Stomach (tissue), 9 donors: ENCODE data around the gene PCSK4. TPM values are rescaled to one million over a fixed set of nuclear protein-coding genes. Genes with fewer than 3 reads are reported as not detected.

Source experiments
- DNase-seq, 2 donors: peaks; one replicate each; pipeline versions ENCODE4 v3.0.0 to v3.0.0-alpha.2; 2013 to 2019
- H3K27ac ChIP-seq, 5 donors: fragments of 200-600 bp in 4 of 5; sonication (generic) in 4 of 5; one replicate each; pipeline ENCODE4 v1.5.1; 2013 to 2019; ENCODE audit warnings: mild to moderate bottlenecking in 1 of 5, moderate library complexity in 1 of 5
- H3K27me3 ChIP-seq, 3 donors: fragments of 200-600 bp; sonication (generic); one replicate each; pipeline ENCODE4 v1.5.1; 2017 to 2019; ENCODE audit warnings: mixed run types in 1 of 3
- H3K36me3 ChIP-seq, 4 donors: fragments of 200-600 bp; sonication (generic); 1 replicate in 3 of 4; 2 replicates in 1 of 4; pipeline ENCODE4 v1.5.1; 2016 to 2019
- H3K4me1 ChIP-seq, 4 donors: fragments of 200-600 bp; sonication (generic); one replicate each; pipeline ENCODE4 v1.5.1; 2016 to 2019
- H3K4me3 ChIP-seq, 4 donors: fragments of 200-600 bp; sonication (generic) in 3 of 4; one replicate each; pipeline ENCODE4 v1.5.1; 2016 to 2019; ENCODE audit warnings: mild to moderate bottlenecking in 1 of 4
- H3K9me3 ChIP-seq, 4 donors: fragments of 200-600 bp; sonication (generic); one replicate each; pipeline ENCODE4 v1.5.1; 2016 to 2019
- EP300 ChIP-seq: sonication (generic); formaldehyde crosslinking; IDR thresholded peaks from one replicate; pipeline ENCODE4 v1.6.1; 2017; ENCODE audit warnings: antibody characterized with exemption
- POLR2A ChIP-seq, 4 donors: fragments of 450-650 bp; IDR thresholded peaks; one replicate each; pipeline ENCODE4 v1.6.1; 2016; ENCODE audit warnings: antibody characterized with exemption in 4 of 4, control low read depth in 2 of 4, mild to moderate bottlenecking in 1 of 4, moderate library complexity in 1 of 4
- POLR2AphosphoS5 ChIP-seq, 3 donors: sonication (generic); formaldehyde crosslinking; IDR thresholded peaks; one replicate each; pipeline ENCODE4 v1.6.1; 2016; ENCODE audit warnings: antibody characterized with exemption in 3 of 3
- whole genome bisulfite sequencing, 5 donors: extraction: QIAGEN DNeasy Blood & Tissue Kit in 3 of 5; methylation state at CpG; one replicate each; pipeline versions ENCODE4 v1.1.5 to v1.1.7; 2013 to 2018; 5-methylcytosine and 5-hydroxymethylcytosine counted together
- intact Hi-C: fragments of 100-400 bp; cut with DNase I; formaldehyde crosslinking; loops from one replicate; pipeline ENCODE4 v1.15.1; 2023; ENCODE audit warnings: low total_unique reads
- polyA plus RNA-seq, 3 donors: library from polyadenylated mRNA; stranded (reverse); fragments of 200-250 nt; gene quantifications; one replicate each; pipeline ENCODE4 v1.2.3, GENCODE V29; 2013
- total RNA-seq, 5 donors: library from RNA; depleted of rRNA; stranded (reverse); fragments of >200 nt; gene quantifications; one replicate each; pipeline versions ENCODE4 v1.1.0 to v1.2.3, GENCODE V29; 2014 to 2016
- TF ChIP-seq, protein P1 (sequence below), 7 experiments: fragments of 450-650 bp in 4 of 7; fragments of 200-600 bp in 3 of 7; sonication (generic) in 3 of 7; IDR thresholded peaks; one replicate each; pipeline ENCODE4 v1.5.1; 2016 to 2019; ENCODE audit warnings: antibody characterized with exemption in 7 of 7, control low read depth in 2 of 7, mild to moderate bottlenecking in 1 of 7
- donor health status: healthy with polysubstance abuse.
- donor health status: Bipolar disorder and iron deficiency.
- donor health status: healthy.

PCSK4 gene
- total and polyA plus RNA-seq, 8 donors: 1.7 to 26.8 (median 4.1) TPM; not detected in 2

DNA sequence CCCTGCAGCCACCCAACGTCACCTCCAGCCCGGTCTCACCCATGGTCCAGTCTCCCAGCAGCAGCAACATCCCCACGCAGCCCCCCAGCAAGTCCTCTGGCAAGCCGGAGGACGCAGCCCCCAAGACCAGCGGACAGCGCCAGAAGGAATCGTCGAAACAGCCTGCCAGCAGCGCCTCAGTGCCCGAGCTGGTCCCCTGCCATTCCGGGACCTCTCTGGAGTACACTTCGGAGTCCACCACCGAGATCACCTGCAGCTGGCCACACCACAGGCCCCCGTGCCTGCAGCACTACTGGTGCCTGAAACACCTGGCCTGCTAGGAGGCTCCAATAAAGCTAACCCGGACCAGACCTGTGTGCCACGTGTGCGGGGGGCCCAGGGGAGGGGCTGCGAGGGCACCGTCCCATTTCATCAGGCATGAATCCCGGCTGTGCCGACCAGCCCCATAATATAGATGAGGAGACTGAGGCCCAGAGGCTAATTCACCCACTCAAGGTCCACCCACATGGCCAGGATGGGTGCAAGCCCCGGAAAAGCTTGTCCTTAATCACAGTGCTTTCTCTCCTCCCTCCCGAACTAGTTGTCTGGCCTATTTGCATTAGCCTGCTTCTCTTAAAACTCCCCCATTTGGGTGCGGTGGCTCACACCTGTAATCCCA, 7.6 kb upstream of the PCSK4 start:
- peaks cover 3 to 71% (median 20%) of the 10 kb centered on the region in 3 donors for H3K27me3 ChIP-seq
- intact Hi-C loops: no loop called here
- H3K4me3 ChIP-seq: no peak overlapping the region
- H3K36me3 ChIP-seq: no peaks in the 10 kb centered on the region
- H3K4me1 ChIP-seq: peaks cover 0 to 14% (median 10%) of the 10 kb centered on the region in 4 donors
- 77 to 83% (median 80%) methylated on average over 16 to 25 of the region's 25 CpGs for WGBS, 5 donors
- H3K27ac ChIP-seq: no peak overlapping the region
- TF ChIP-seq EP300: no peak
- TF ChIP-seq, protein P1, sequence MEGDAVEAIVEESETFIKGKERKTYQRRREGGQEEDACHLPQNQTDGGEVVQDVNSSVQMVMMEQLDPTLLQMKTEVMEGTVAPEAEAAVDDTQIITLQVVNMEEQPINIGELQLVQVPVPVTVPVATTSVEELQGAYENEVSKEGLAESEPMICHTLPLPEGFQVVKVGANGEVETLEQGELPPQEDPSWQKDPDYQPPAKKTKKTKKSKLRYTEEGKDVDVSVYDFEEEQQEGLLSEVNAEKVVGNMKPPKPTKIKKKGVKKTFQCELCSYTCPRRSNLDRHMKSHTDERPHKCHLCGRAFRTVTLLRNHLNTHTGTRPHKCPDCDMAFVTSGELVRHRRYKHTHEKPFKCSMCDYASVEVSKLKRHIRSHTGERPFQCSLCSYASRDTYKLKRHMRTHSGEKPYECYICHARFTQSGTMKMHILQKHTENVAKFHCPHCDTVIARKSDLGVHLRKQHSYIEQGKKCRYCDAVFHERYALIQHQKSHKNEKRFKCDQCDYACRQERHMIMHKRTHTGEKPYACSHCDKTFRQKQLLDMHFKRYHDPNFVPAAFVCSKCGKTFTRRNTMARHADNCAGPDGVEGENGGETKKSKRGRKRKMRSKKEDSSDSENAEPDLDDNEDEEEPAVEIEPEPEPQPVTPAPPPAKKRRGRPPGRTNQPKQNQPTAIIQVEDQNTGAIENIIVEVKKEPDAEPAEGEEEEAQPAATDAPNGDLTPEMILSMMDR (IDR thresholded peaks at IDR 0.05): no peak
- no peak for TF ChIP-seq POLR2A (IDR thresholded peaks at IDR 0.05)
- H3K9me3 ChIP-seq: no peaks in the 10 kb centered on the region
- DNase-seq: no peak

DNA sequence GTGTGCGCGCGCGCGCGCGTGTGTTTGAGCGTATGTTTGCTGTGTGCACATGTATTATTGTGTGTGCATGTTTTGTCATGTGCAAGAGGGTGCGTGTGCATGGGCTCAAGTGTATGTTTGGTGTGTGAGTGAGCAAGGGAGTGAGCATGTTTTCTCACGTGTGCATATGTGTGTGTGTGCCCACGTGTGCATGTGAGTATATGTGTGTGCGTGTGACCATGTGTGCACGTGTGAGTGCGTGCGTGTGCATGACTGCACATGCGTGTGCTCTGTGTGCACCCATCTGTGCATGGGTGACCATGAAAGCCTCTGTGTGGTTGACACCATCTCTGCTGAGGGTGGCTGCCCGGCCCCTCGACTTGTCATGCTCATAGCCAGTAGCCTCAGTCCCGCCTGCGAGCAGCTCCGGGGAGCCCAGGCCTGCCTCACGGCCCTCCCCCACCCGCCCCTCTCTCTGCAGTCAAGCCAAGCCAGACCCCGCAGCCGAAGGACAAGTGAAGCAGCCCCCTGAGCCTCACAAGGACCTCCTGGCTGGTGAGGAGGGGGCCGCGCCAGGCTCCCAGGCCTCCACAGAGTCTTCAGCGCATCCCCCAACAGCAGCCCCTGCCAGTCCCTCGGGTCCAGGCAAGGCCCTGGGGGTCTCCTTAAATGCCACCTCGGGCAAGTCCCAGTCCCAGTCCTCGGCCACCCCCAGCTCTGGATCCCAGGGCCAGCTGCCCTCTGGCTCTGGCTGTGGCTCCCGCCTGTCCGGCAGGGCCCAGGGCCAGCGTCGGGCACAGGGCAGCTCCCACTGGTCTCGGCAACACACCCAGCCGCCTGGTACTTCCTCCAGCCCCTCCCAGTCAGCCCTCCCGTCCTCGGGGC, 6.8 kb upstream of the PCSK4 start:
- H3K36me3 ChIP-seq: no peaks in the 10 kb centered on the region
- no peak overlapping the region for H3K4me3 ChIP-seq
- H3K9me3 ChIP-seq: no peaks in the 10 kb centered on the region
- H3K27me3 ChIP-seq: peaks cover 0 to 71% (median 15%) of the 10 kb centered on the region in 3 donors
- H3K27ac ChIP-seq: no peak overlapping the region
- intact Hi-C loops: no loop called here
- WGBS, 5 donors: 44 to 58% (median 57%) methylated on average over 35 to 39 of the region's 39 CpGs
- TF ChIP-seq, protein P1 (IDR thresholded peaks at IDR 0.05): no peak
- DNase-seq: no peak
- H3K4me1 ChIP-seq: peaks cover 1 to 19% (median 12%) of the 10 kb centered on the region in 4 donors

GRCh38 chr19:1495799-1496713, 5.9 kb upstream of the PCSK4 start:
- Histone ChIP-seq H3K36me3 (no peaks in the 10 kb centered on the region), H3K27ac (no peak overlapping the region), H3K9me3 (no peaks in the 10 kb centered on the region), H3K4me1 (peaks cover 10 to 28% (median 20%) of the 10 kb centered on the region in 4 donors), H3K27me3 (peaks cover 0 to 71% (median 18%) of the 10 kb centered on the region in 3 donors), H3K4me3 (no peak overlapping the region)
- intact Hi-C loops: no loop called here
- DNase-seq: peak in 1 of 2 donors; percentile 55
- WGBS, 5 donors: 40 to 56% (median 43%) methylated on average over 31 to 40 of the region's 40 CpGs
- no peak for TF ChIP-seq POLR2A (IDR thresholded peaks at IDR 0.05)
- no peak for TF ChIP-seq EP300
- TF ChIP-seq, protein P1 (IDR thresholded peaks at IDR 0.05): no peak
- no peak for TF ChIP-seq POLR2AphosphoS5 (IDR thresholded peaks at IDR 0.05)
